ENCODE results near the gene ARHGAP26. TPM values are rescaled to one million over a fixed set of nuclear protein-coding genes. Genes with fewer than 3 reads are reported as not detected.
A peak's percentile ranks its signal among the peaks of the same experiment; 100 is the strongest.

Gene ARHGAP26
- total RNA-seq, 1 experiment from 2014 or later: 54.3 TPM

DNA sequence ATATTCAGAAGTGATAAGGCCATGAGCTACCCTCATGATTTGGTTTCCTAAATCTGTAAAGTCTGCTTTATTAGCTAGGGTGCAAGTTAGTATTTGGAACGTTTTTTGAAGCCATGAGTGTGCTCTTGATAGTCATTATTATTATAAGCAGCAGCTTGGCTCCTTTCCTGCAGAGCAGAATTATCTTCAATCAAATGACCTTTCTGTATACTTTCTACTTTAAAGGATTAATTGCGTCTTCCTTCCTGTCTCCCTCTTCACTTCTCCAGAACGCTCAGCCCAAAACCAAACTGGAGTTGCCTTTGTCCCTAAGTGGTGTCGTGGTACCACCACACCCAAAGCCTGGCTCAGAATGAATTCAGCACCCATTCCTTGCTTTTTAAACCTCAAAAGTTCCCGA, 211.3 kb downstream of the ARHGAP26 start:
- H3K9me3 Mint-ChIP-seq (ENCODE audit: unreplicated experiment): no peaks in the 10 kb centered on the region
- peak overlapping the region; percentile 20 for H3K27ac Mint-ChIP-seq (ENCODE audit: low read depth, unreplicated experiment)
- ChIA-PET POLR2A (interaction anchor here (0.7 to 1.5 kb wide), 8 partner anchors 10 to 160 kb away, joined by 3 to 6 read pairs (median 3); no protein-coding TSS in a partner anchor), CTCF (interaction anchor here (0.6 to 2.2 kb wide), 4 partner anchors 13 to 223 kb away, joined by 3 to 14 read pairs (median 4); no protein-coding TSS in a partner anchor)
- no TSS peak for BruUV-seq (replicated peaks)
- no peak for DNase-seq (ENCODE audit: unreplicated experiment)
- peaks cover 48% of the 10 kb centered on the region for H3K4me1 Mint-ChIP-seq (ENCODE audit: insufficient read depth, unreplicated experiment)
- H3K36me3 Mint-ChIP-seq (ENCODE audit: insufficient read depth, unreplicated experiment): no peaks in the 10 kb centered on the region
- H3K27me3 Mint-ChIP-seq (ENCODE audit: insufficient read depth, unreplicated experiment): no peaks in the 10 kb centered on the region
- intact Hi-C loops (cut with micrococcal nuclease): no loop called here
- TF ChIP-seq, protein P1, sequence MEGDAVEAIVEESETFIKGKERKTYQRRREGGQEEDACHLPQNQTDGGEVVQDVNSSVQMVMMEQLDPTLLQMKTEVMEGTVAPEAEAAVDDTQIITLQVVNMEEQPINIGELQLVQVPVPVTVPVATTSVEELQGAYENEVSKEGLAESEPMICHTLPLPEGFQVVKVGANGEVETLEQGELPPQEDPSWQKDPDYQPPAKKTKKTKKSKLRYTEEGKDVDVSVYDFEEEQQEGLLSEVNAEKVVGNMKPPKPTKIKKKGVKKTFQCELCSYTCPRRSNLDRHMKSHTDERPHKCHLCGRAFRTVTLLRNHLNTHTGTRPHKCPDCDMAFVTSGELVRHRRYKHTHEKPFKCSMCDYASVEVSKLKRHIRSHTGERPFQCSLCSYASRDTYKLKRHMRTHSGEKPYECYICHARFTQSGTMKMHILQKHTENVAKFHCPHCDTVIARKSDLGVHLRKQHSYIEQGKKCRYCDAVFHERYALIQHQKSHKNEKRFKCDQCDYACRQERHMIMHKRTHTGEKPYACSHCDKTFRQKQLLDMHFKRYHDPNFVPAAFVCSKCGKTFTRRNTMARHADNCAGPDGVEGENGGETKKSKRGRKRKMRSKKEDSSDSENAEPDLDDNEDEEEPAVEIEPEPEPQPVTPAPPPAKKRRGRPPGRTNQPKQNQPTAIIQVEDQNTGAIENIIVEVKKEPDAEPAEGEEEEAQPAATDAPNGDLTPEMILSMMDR (IDR thresholded peaks at IDR 0.05; ENCODE audit: unreplicated experiment): no peak
- no peak overlapping the region for H3K4me3 Mint-ChIP-seq (ENCODE audit: unreplicated experiment)

DNA sequence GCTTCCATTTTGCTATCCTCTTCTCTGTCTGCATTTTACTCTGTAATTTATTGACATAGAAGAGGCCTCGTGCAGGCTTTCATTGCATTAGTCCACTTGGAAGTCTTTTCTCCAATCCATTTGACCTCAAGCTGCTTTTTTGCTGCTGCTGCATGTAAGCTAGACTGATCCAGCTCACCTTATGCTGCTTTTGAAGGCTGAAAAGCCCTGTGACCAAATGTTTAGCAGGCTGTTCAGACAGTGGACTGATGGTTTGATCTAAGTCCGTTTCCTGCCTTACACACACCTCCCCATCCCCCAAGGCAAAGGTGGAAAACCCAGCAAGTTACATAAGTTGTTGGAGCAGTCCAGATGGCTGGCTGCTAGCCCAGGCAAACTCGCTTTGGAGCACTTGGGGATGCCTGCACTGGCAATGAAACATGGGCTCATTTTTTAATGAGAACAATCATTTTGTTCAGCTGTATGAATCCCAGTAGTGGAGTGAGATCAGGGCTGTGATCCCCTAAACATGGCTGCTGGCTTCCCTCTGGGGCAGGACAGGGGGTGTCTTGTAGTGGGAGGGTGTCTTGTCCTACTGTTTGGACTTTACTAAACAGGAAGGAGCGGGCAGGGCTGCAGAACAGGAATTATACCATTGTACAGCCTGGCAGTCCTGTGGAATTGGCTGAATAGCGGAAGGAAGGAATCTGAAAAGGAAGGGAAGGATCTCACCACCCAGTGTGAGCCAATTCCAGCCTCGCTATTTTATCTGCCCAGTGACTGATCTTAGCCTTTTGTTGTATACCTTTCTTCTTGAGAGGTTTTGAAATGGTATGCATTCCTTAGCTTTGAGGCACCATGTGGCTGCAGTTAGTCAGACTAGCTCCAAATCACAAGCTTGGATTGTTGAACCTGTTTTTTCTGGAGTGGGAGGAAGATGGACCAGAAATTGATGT, 212.0 kb downstream of the ARHGAP26 start:
- no TSS peak for BruUV-seq (replicated peaks)
- CTCF ChIA-PET: interaction anchor here (0.6 to 2.2 kb wide), 7 partner anchors 12 to 223 kb away, joined by 3 to 14 read pairs (median 3); no protein-coding TSS in a partner anchor
- peak overlapping the region; percentile 20 for H3K27ac Mint-ChIP-seq (ENCODE audit: low read depth, unreplicated experiment)

DNA sequence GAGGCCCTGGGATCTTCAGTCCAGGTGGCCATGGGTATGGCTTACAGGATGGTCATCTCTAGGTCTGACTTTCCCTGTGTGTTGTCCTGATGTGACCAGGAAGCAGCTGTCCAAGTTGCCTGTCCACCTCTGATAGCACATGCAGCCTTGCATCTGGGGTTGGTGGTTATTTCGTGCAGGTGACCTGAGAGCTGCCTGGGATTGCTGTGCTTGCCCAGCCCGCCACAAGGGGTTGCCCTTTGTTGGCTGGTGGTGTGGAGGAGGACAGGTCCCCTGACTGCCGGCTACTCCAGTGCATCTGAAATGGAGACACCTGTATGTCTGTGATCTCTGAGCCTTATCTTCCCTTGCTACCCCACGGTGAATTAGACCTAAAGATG, 212.6 kb downstream of the ARHGAP26 start:
- DNase-seq (ENCODE audit: unreplicated experiment): no peak
- Mint-ChIP-seq H3K36me3 (ENCODE audit: insufficient read depth, unreplicated experiment) (no peaks in the 10 kb centered on the region), H3K9me3 (ENCODE audit: unreplicated experiment) (no peaks in the 10 kb centered on the region), H3K4me1 (ENCODE audit: insufficient read depth, unreplicated experiment) (peaks cover 36% of the 10 kb centered on the region), H3K4me3 (ENCODE audit: unreplicated experiment) (no peak overlapping the region), H3K27ac (ENCODE audit: low read depth, unreplicated experiment) (peak overlapping the region; percentile 20), H3K27me3 (ENCODE audit: insufficient read depth, unreplicated experiment) (no peaks in the 10 kb centered on the region)
- TF ChIP-seq, protein P1 (IDR thresholded peaks at IDR 0.05; ENCODE audit: unreplicated experiment): no peak
- intact Hi-C loops (cut with micrococcal nuclease): no loop called here
- POLR2A ChIA-PET: interaction anchor here (0.6 to 1.3 kb wide), 9 partner anchors 11 to 204 kb away, joined by 3 to 6 read pairs (median 3); no protein-coding TSS in a partner anchor
- BruUV-seq (replicated peaks): no TSS peak
- CTCF ChIA-PET: interaction anchor here (0.6 to 2.2 kb wide), 5 partner anchors 20 to 172 kb away, joined by 3 to 14 read pairs (median 3); no protein-coding TSS in a partner anchor

More for the DNA sequence above, 212.0 kb downstream of the ARHGAP26 start:
- Mint-ChIP-seq H3K36me3 (ENCODE audit: insufficient read depth, unreplicated experiment) (no peaks in the 10 kb centered on the region), H3K4me3 (ENCODE audit: unreplicated experiment) (peak overlapping the region; percentile 5), H3K27me3 (ENCODE audit: insufficient read depth, unreplicated experiment) (no peaks in the 10 kb centered on the region), H3K4me1 (ENCODE audit: insufficient read depth, unreplicated experiment) (peaks cover 43% of the 10 kb centered on the region), H3K9me3 (ENCODE audit: unreplicated experiment) (no peaks in the 10 kb centered on the region)
- intact Hi-C loops (cut with micrococcal nuclease): no loop called here
- TF ChIP-seq, protein P1 (IDR thresholded peaks at IDR 0.05; ENCODE audit: unreplicated experiment): no peak
- peak; percentile 91 for DNase-seq (ENCODE audit: unreplicated experiment)
- POLR2A ChIA-PET: interaction anchor here (0.6 to 1.5 kb wide), 14 partner anchors 10 to 205 kb away, joined by 3 to 6 read pairs (median 3); no protein-coding TSS in a partner anchor

DNA sequence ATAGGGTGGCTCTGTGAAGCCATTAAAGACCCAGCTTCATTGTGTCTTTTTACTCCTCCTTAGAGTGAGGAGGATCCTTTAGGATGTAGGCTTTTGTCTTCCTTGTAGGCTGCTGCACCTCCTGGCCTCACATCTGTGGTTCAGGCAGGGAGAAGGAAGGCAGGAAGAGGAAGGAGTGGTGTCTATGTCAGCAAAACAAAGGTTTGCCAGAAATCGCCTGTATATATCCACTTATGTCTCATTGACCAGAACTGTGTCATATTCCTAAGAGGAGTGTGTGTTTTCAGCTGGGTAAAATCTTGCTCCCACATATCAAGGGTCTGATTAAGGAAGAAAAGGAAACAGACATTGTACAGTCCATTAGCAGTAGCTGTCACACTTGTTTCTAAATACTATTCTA, 213.8 kb downstream of the ARHGAP26 start:
- TF ChIP-seq, protein P1 (IDR thresholded peaks at IDR 0.05; ENCODE audit: unreplicated experiment): no peak
- no peak for DNase-seq (ENCODE audit: unreplicated experiment)
- Mint-ChIP-seq H3K36me3 (ENCODE audit: insufficient read depth, unreplicated experiment) (no peaks in the 10 kb centered on the region), H3K27ac (ENCODE audit: low read depth, unreplicated experiment) (no peak overlapping the region), H3K4me1 (ENCODE audit: insufficient read depth, unreplicated experiment) (peaks cover 29% of the 10 kb centered on the region), H3K9me3 (ENCODE audit: unreplicated experiment) (peaks cover 11% of the 10 kb centered on the region), H3K27me3 (ENCODE audit: insufficient read depth, unreplicated experiment) (no peaks in the 10 kb centered on the region), H3K4me3 (ENCODE audit: unreplicated experiment) (no peak overlapping the region)
- BruUV-seq (replicated peaks): no TSS peak
- CTCF ChIA-PET: interaction anchor here (0.9 kb wide), 1 partner anchor 19 kb away, joined by 3 read pairs; no protein-coding TSS in a partner anchor
- intact Hi-C loops (cut with micrococcal nuclease): no loop called here
- POLR2A ChIA-PET: interaction anchor here (0.9 kb wide), 1 partner anchor 16 kb away, joined by 3 read pairs; no protein-coding TSS in a partner anchor

All from MCF 10A (cell line).